Activated CD8-positive, alpha-beta memory T cell treated with anti-CD3 and anti-CD28 coated beads, Interleukin-2, amount 50 U/mL, for 1 hour (primary cell): ENCODE measurements around the gene CDH4.
"Not testable (repeated sequence)": the region's sequence is repeated elsewhere in the genome, so short reads cannot be mapped to it uniquely, and the experiment has no call there.

Source experiments
- DNase-seq: peaks from one replicate; pipeline ENCODE4 v3.0.0-alpha.2; 2020; ENCODE audit errors: extremely low read depth

CDH4 gene

GRCh38 chr20:61975407-61976129 lies 723.5 kb downstream of the CDH4 start:
- DNase-seq, result no peak

DNA sequence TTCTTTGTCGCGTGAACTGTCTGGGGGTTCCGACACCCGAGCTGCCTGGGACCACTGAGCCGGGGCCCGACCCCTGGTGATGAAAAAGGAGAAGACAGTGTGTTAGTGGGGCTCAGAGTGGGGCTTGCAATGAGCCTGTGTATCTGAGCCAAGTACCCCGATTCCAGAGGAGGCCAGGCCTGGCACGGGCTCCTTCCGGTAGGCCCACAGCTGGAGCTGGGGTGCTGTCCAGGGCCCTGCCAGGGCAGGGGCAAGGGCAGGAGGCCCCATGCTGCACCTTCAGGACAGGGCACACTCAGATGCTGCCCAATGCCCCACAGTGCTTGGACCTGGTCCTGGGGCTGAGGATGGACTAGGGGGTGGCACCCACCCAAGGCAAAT lies 724.2 kb downstream of the CDH4 start:
- no peak for DNase-seq

- no peak for DNase-seq
Observed at GRCh38 chr20:61976644-61977418, 724.8 kb downstream of the CDH4 start.

GRCh38 chr20:61977419-61977786 lies 725.3 kb downstream of the CDH4 start:
- no peak for DNase-seq

DNA sequence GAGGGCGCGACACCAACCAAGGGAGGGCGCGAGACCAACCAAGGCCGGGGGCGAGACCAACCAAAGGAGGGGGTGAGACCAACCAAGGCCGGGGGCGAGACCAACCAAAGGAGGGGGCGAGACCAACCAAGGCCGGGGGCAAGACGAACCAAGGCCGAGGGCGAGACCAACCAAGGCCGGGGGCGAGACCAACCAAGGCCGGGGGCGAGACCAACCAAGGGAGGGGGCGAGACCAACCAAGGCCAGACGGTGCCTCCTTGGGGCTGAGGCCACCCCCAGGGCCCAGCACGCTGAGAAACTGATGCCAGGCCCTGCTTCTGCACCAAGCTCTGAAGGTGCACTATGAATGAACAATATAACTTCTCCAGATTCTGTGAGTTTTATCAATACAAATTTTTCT lies 726.4 kb downstream of the CDH4 start:
- DNase-seq, result no peak

GRCh38 chr20:61979090-61979489 lies 727.0 kb downstream of the CDH4 start:
- no peak for DNase-seq

DNA sequence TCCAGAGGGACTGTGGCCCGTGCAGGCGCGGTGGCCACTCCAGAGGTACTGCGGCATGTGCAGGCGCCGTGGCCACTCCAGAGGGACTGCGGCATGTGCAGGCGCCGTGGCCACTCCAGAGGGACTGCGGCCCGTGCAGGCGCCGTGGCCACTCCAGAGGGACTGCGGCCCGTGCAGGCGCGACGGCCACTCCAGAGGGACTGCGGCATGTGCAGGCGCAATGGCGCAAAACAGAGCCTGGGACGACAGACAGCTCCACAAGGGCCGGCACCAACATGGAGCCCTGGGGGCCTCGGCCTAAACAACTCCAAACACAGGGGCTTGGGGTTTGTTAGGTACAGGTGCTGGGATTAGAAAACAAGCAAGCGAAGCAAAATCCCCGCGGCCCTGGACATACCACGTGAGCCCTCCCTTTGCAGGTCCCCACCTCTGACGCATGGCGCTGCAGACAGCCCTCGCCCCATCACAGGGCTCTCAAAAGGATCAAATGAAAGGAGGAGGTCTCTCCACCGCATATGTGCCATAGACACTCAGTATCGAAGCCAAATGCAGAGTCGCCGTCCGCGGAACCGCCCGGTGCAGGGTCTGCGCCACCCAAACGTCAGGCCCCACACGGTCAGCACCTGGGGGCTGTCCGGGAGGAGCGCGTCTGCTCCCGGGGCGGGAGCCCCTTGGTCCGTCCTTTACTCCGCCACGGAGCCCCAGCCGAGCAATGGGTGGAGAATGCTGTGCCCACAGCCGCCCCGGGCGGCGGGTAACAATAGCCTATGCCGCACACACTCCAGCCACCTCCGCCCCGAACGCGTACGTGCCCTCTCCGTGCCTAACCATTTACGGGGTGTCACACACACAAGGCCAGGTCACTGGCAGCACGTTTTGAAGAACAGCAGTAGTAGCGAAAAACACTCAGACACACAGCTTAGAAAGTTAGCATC lies 727.9 kb downstream of the CDH4 start:
- no peak for DNase-seq

DNA sequence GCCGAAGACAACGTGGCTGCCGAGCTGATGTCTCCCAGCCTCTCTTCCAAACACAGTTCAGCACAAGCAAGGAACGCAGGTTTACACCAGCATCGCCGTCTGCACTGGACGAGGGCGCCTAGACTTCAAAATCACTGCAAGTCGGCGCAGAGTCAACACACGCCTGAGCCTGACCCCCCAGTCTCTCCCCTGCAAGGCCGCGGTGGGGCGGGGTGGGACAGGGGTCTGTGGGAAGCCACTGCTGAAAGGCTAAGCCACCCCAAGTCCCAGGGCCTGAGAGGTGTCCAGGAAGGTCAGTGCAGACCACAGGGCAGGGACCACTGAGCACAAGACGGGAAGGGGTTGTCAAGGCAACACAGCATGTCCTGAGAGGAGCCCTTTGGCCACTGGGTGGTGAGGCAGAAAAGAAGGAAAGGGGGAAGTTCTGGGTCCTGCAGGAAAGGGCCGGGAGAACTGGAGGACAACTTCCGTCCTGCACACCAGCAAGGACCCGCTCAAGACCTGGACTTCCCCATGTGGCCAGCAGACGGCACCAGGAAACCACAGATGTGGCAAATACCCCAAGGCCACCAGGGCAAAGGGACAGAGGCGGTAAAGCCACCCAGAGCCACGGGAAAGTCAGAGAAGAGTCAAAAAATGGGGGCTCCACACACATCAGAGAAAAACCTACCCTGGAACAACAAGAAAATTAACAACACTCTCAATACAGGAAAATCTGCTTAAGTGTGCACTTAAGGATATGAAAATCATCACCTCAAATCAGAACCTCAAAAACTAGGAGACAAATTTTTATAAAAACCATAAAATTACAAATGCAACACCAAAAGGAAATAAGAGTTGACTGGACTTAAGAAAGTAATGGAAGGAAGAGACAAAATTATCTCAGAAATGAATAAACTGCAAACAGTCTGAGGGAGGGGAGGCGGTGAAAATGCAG lies 728.9 kb downstream of the CDH4 start:
- DNase-seq, result no peak

DNA sequence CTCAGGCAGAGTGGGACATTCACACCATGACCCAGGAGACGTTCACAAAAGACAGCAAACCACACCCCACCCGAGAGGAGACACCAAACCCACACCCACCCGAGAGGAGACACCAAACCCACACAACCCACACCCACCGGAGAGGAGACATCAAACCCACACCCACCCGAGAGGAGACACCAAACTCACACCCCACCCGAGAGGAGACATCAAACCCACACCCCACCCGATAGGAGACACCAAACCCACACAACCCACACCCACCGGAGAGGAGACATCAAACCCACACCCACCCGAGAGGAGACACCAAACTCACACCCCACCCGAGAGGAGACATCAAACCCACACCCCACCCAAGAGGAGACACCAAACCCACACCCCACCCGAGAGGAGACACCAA lies 729.6 kb downstream of the CDH4 start:
- not testable (repeated sequence) for DNase-seq

DNA sequence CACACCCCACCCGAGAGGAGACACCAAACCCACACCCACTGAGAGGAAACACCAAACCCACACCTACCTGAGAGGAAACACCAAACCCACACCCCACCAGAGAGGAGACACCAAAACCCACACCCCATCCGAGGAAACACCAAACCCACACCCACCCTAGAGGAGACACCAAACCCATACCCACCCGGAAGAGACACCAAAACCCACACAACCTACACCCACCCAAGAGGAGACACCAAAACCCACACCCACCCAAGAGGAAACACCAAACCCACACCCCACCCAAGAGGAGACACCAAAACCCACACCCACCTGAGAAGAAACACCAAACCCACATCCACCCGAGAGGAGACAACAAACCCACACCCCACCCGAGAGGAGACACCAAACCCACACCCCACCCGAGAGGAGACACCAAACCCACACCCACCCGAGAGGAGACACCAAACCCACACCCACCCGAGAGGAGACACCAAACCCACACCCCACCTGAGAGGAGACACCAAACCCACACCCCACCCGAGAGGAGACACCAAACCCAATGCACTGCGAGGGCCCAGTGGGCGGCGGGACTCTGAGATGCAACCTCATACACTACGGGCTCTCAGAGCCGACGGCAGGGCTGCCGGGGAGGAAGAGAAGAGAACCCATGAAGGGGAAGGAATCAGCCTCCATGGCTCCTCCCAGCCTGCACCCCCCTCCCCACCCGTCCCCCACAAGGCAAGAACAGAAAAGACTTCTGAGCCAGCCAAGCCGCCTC lies 730.3 kb downstream of the CDH4 start:
- no peak for DNase-seq

GRCh38 chr20:61982951-61983315 lies 730.9 kb downstream of the CDH4 start:
- DNase-seq, result no peak

GRCh38 chr20:61983965-61984364 lies 731.9 kb downstream of the CDH4 start:
- DNase-seq, result no peak

GRCh38 chr20:61984431-61984830 lies 732.4 kb downstream of the CDH4 start:
- DNase-seq, result not testable (repeated sequence)

- no peak for DNase-seq
Observed at GRCh38 chr20:61985096-61985495, 733.0 kb downstream of the CDH4 start.

DNA sequence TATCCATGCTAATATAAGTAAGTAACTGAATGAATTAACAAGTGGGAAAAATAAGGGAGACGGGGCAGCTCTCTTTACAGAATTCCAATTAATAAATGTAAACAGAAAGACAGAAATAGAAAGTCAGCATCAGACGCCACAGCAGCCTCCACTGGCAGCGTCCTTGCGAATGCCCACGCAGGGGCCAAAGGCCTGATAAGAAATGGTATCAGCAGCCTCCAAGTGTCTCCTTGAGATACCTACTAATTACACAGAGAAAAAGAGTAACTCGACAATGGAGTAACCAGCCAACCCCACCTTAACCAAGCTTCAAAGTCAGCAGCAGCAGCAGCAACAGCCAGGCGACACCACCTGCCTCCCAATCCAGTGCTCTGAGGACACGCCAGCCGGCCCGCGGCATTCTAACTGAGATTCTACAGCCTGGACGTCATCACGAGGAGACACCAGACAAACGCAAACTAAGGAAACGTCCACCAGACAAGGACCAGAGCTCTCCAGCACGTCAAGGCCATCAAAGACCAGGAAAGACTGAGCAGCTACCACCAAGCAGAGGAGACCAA lies 734.8 kb downstream of the CDH4 start:
- no peak for DNase-seq

- no peak for DNase-seq
Observed at GRCh38 chr20:61988665-61989064, 736.6 kb downstream of the CDH4 start.

DNA sequence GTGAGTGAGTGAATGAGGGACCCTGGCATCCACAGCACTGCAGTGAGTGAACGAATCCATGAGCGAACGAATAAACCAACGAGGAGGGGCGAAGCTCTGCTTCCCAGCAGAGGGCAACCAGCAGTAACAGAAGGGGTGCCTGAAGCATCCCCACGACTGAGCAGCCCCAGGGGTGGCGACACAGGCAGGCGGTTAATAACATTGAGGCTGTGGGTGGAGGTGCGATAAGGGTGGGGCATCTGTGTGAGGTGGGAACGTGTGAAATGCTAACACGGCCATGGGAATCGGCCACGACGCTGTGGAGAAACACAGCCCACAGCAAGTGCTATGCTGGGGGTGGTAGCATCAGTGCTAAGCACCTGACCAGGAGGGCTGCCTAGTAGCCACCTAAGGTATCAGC lies 737.7 kb downstream of the CDH4 start:
- DNase-seq, result no peak
